ENCODE data around the gene GET4. TPM values are rescaled to one million over a fixed set of nuclear protein-coding genes. Genes with fewer than 3 reads are reported as not detected.
"Not testable (repeated sequence)": the region's sequence is repeated elsewhere in the genome, so short reads cannot be mapped to it uniquely, and the experiment has no call there.

GET4 gene
- total and polyA plus RNA-seq, 2 of the 8 experiments (the other 6 are each of a cell fraction or from before 2014, with no cell fraction given): 56.7 to 74.1 TPM

GRCh38 chr7:924042-924441, 47.7 kb downstream of the GET4 start:
- H4K5ac ChIP-seq (ENCODE audit: insufficient read length, low read depth, low read length); H3K27me3 ChIP-seq (replicated peaks in 1 of 4; ENCODE audit: control insufficient read depth in 3 of 4, extremely low read depth in 1 of 4, insufficient read depth in 3 of 4, low read length in 3 of 4); H3K23me2 ChIP-seq (ENCODE audit: low read depth, low read length); DNase-seq (ENCODE audit: low read depth in 1 of 2, low spot score in 2 of 2); H4K8ac ChIP-seq (ENCODE audit: extremely low read depth, insufficient read depth, low read length); POLR2A ChIA-PET (ENCODE audit: partially characterized antibody); H3K23ac ChIP-seq (ENCODE audit: insufficient read length); H3K79me1 ChIP-seq (ENCODE audit: low read depth, low read length); H4K91ac ChIP-seq (replicated peaks; ENCODE audit: insufficient read length, low read length); H2BK20ac ChIP-seq (ENCODE audit: low read length); H2BK5ac ChIP-seq (ENCODE audit: low read depth, low read length); H3K4me3 ChIP-seq (ENCODE audit: extremely low read depth in 1 of 4, insufficient read depth in 2 of 4, low read depth in 3 of 4, low read length in 4 of 4); H2BK12ac ChIP-seq (ENCODE audit: low read depth, low read length); H3K4me2 ChIP-seq (ENCODE audit: insufficient read depth in 1 of 2, low read depth in 2 of 2, low read length in 2 of 2); H3K4me1 ChIP-seq (replicated peaks in 1 of 4; ENCODE audit: control insufficient read depth in 3 of 4, insufficient read depth in 4 of 4, low read length in 3 of 4); H3K9ac ChIP-seq (replicated peaks in 1 of 4; ENCODE audit: extremely low read depth in 1 of 4, low read depth in 3 of 4, low read length in 3 of 4); H3K27ac ChIP-seq (ENCODE audit: low read depth, low read length); FAIRE-seq; H3K79me2 ChIP-seq (ENCODE audit: control insufficient read depth in 1 of 2, insufficient read depth in 2 of 2, low read length in 2 of 2); H2BK120ac ChIP-seq (replicated peaks; ENCODE audit: low read depth, low read length); H3K14ac ChIP-seq (ENCODE audit: insufficient read length); H3K4ac ChIP-seq (replicated peaks; ENCODE audit: insufficient read length, low read depth, low read length); H2AFZ ChIP-seq (ENCODE audit: low read length); H3K56ac ChIP-seq (replicated peaks; ENCODE audit: insufficient read length, low read depth, low read length); H2AK5ac ChIP-seq (ENCODE audit: low read depth, low read length); H3K36me3 ChIP-seq (ENCODE audit: control insufficient read depth in 2 of 4, insufficient read depth in 4 of 4, low read length in 3 of 4); H3K9me3 ChIP-seq (ENCODE audit: insufficient read depth in 2 of 2, low read depth in 1 of 2, low read length in 1 of 2); H2BK15ac ChIP-seq (ENCODE audit: low read length); H4K20me1 ChIP-seq (replicated peaks in 1 of 2; ENCODE audit: control insufficient read depth in 1 of 2, insufficient read depth in 2 of 2, low read length in 2 of 2); H3K18ac ChIP-seq (ENCODE audit: extremely low read depth, low read length): not testable (repeated sequence)
- CTCF ChIA-PET (ENCODE audit: partially characterized antibody): interaction anchor here (1.3 kb wide), 2 partner anchors 14 to 17 kb away, joined by 3 to 5 read pairs; no protein-coding TSS in a partner anchor
- WGBS, 2 experiments (ENCODE audit: extremely low coverage in 1 of 2, insufficient coverage in 1 of 2, insufficient read length in 1 of 2, insufficient replicate concordance in 2 of 2, low coverage in 1 of 2, low lambda C conversion rate in 2 of 2, missing lambda C conversion rate in 1 of 2): 100% methylated on average over 2 of the region's 25 CpGs; no CpG with 5 or more reads in 1 of the 2 experiments

All from H1 (cell line).